Fibroblast of skin of left quadriceps (primary cell): Measurements from ENCODE around the gene EFCAB8.

Experiments
- DNase-seq, 2 experiments: peaks; one replicate each; pipeline ENCODE4 v3.0.0-alpha.2; 2013; ENCODE audit warnings: low read depth in 2 of 2

EFCAB8 gene

GRCh38 chr20:32858701-32859372 is at the start of gene EFCAB8:
Gene EFCAB8 (plus strand): TSS chr20:32858923. CDS start chr20:32863793, 4,870 bp downstream.
- DNase-seq, result no peak

- no peak for DNase-seq
Observed at GRCh38 chr20:32809907-32810306, 48.8 kb upstream of the EFCAB8 start.

GRCh38 chr20:32810941-32811340 is 47.8 kb upstream of the EFCAB8 start:
- no peak for DNase-seq

GRCh38 chr20:32811886-32812285 is 46.8 kb upstream of the EFCAB8 start:
- DNase-seq, result no peak

GRCh38 chr20:32819992-32820697 is 38.6 kb upstream of the EFCAB8 start:
- peak; percentile 32 to 35 for DNase-seq

- DNase-seq, result no peak
Observed at GRCh38 chr20:32820698-32821377, 37.9 kb upstream of the EFCAB8 start.

- no peak for DNase-seq
Observed at GRCh38 chr20:32822225-32822624, 36.5 kb upstream of the EFCAB8 start.

GRCh38 chr20:32823078-32823477 is 35.6 kb upstream of the EFCAB8 start:
- peak; percentile 50 to 52 for DNase-seq

GRCh38 chr20:32823737-32824588 is 34.8 kb upstream of the EFCAB8 start:
- DNase-seq, result no peak

GRCh38 chr20:32828029-32828680 is 30.6 kb upstream of the EFCAB8 start:
- no peak for DNase-seq

- DNase-seq, result no peak
Observed at GRCh38 chr20:32829311-32830005, 29.3 kb upstream of the EFCAB8 start.

GRCh38 chr20:32830437-32830836 is 28.3 kb upstream of the EFCAB8 start:
- DNase-seq, result no peak

GRCh38 chr20:32831982-32832381 is 26.7 kb upstream of the EFCAB8 start:
- no peak for DNase-seq

GRCh38 chr20:32832664-32833063 is 26.1 kb upstream of the EFCAB8 start:
- DNase-seq, result no peak

- DNase-seq, result no peak
Observed at GRCh38 chr20:32834972-32835371, 23.8 kb upstream of the EFCAB8 start.

- no peak for DNase-seq
Observed at GRCh38 chr20:32837157-32837556, 21.6 kb upstream of the EFCAB8 start.

GRCh38 chr20:32839227-32839981 is 19.3 kb upstream of the EFCAB8 start:
- DNase-seq, result no peak

GRCh38 chr20:32839982-32840285 is 18.8 kb upstream of the EFCAB8 start:
- no peak for DNase-seq

- DNase-seq, result no peak
Observed at GRCh38 chr20:32841174-32841573, 17.5 kb upstream of the EFCAB8 start.

GRCh38 chr20:32841632-32842031 is 17.1 kb upstream of the EFCAB8 start:
- DNase-seq, result no peak
